ENCODE measurements around the gene RAP2C.

RAP2C gene

DNA sequence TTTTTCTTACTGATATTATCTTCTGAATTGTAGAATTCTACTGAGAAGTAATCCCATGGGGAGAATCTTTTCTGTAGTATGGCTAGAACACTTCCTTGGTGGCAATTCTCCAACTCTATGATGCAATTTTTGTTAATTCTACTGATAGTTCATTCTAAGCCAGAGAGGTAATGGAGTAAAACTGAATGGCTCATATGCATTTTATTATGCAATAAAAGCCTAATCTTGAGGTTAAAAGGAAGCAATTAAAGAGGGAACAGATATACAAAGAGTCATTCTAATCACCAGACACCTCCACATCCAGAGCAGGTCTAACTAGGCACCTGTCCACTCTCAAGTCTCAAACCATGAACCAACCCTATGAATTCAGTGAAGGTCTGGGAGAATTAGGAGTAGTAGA lies 9.7 kb downstream of the RAP2C start:
- Histone ChIP-seq H3K4me1 (ENCODE audit: control insufficient read depth in 1 of 2, insufficient read depth in 2 of 2, low read length in 2 of 2) (peaks cover 0 to 2% of the 10 kb centered on the region in 2 experiments), H2BK120ac (ENCODE audit: insufficient read depth, low read length, poor library complexity) (no peak overlapping the region), H3K4me3 (ENCODE audit: low read depth, low read length) (no peak overlapping the region), H3K36me3 (ENCODE audit: control insufficient read depth in 1 of 2, insufficient read depth in 2 of 2, low read length in 2 of 2) (peaks cover 0 to 4% of the 10 kb centered on the region in 2 experiments), H3K79me1 (ENCODE audit: low read length) (no peaks in the 10 kb centered on the region), H3K9me3 (ENCODE audit: insufficient read depth, low read depth, low read length) (no peaks in the 10 kb centered on the region), H3K4ac (ENCODE audit: low read depth, low read length) (no peak overlapping the region), H2BK5ac (ENCODE audit: low read depth, low read length, poor library complexity) (no peak overlapping the region), H3K14ac (ENCODE audit: low read length) (no peak overlapping the region), H4K12ac (ENCODE audit: low read depth, low read length) (no peak overlapping the region), H3K79me2 (ENCODE audit: control insufficient read depth, insufficient read depth, low read length, poor library complexity) (no peaks in the 10 kb centered on the region), H4K91ac (ENCODE audit: low read depth, low read length) (no peak overlapping the region), H3K23ac (ENCODE audit: low read length) (no peak overlapping the region), H3K4me2 (ENCODE audit: low read length) (no peak overlapping the region), H3K18ac (ENCODE audit: low read length) (no peak overlapping the region), H2AFZ (ENCODE audit: insufficient read depth, low read length, poor library complexity) (no peak overlapping the region), H3K27me3 (ENCODE audit: insufficient read depth, low read length) (no peaks in the 10 kb centered on the region), H3K9ac (ENCODE audit: low read length) (no peak overlapping the region), H3K27ac (ENCODE audit: low read depth, low read length) (no peak overlapping the region), H2BK12ac (ENCODE audit: low read length) (no peak overlapping the region), H2AK5ac (ENCODE audit: low read length) (no peak overlapping the region), H4K8ac (ENCODE audit: low read depth, low read length) (no peak overlapping the region)
- DNase-seq, result no peak

DNA sequence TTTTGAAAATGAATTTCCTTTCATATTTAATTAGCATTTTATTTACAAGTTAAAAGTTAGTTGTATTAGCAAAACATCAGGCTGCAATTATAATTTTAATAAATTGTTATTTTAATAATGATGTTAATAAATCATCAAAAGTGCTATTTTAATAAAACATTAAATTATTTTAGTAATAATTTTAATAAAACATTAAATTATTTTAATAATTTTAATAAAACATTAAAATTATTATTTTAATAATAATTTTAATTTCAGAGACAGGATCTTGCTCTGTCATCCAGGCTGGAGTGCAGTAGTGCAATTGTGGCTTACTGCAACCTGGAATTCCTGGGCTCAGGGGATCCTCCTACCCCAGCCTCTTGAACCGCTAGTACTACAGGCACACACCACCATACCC lies 10.8 kb downstream of the RAP2C start:
- Histone ChIP-seq H2BK5ac (ENCODE audit: low read depth, low read length, poor library complexity) (no peak overlapping the region), H2AK5ac (ENCODE audit: low read length) (no peak overlapping the region), H3K14ac (ENCODE audit: low read length) (no peak overlapping the region), H3K27me3 (ENCODE audit: insufficient read depth, low read length) (no peaks in the 10 kb centered on the region), H3K4me2 (ENCODE audit: low read length) (no peak overlapping the region), H3K4me1 (ENCODE audit: control insufficient read depth in 1 of 2, insufficient read depth in 2 of 2, low read length in 2 of 2) (peaks cover 0 to 2% of the 10 kb centered on the region in 2 experiments), H3K27ac (ENCODE audit: low read depth, low read length) (no peak overlapping the region), H3K79me2 (ENCODE audit: control insufficient read depth, insufficient read depth, low read length, poor library complexity) (no peaks in the 10 kb centered on the region), H3K9ac (ENCODE audit: low read length) (no peak overlapping the region), H4K12ac (ENCODE audit: low read depth, low read length) (no peak overlapping the region), H2BK12ac (ENCODE audit: low read length) (no peak overlapping the region), H3K4me3 (ENCODE audit: low read depth, low read length) (no peak overlapping the region), H4K91ac (ENCODE audit: low read depth, low read length) (no peak overlapping the region), H4K8ac (ENCODE audit: low read depth, low read length) (no peak overlapping the region), H3K23ac (ENCODE audit: low read length) (no peak overlapping the region), H3K18ac (ENCODE audit: low read length) (no peak overlapping the region), H3K9me3 (ENCODE audit: insufficient read depth, low read depth, low read length) (no peaks in the 10 kb centered on the region), H3K4ac (ENCODE audit: low read depth, low read length) (no peak overlapping the region), H2AFZ (ENCODE audit: insufficient read depth, low read length, poor library complexity) (no peak overlapping the region), H3K79me1 (ENCODE audit: low read length) (no peaks in the 10 kb centered on the region), H3K36me3 (ENCODE audit: control insufficient read depth in 1 of 2, insufficient read depth in 2 of 2, low read length in 2 of 2) (peaks cover 0 to 2% of the 10 kb centered on the region in 2 experiments), H2BK120ac (ENCODE audit: insufficient read depth, low read length, poor library complexity) (no peak overlapping the region)
- WGBS (ENCODE audit: extremely low coverage, insufficient coverage, insufficient read length), result no CpG with 5 or more reads among the region's 1 CpG
- DNase-seq, result no peak

DNA sequence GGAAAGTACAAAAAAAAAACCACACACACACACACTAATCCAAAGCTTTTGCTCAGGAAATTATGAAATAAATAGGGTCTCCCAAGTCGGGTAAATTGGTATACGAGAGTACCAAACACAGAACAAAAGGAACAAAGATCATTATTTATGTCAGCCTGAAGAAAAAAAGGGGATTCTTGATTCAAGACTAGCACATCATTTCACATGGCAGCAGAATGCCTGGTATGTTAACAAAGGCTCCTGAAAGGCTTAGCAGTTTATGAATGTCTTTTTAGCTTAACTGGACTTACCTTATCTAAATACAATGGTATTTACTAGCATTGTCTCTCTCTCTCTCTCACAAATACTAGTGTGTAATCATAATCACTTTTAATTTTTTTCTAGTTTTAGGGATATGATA lies 11.3 kb downstream of the RAP2C start:
- no peak overlapping the region for H4K8ac ChIP-seq (ENCODE audit: low read depth, low read length)
- no peak overlapping the region for H3K4ac ChIP-seq (ENCODE audit: low read depth, low read length)
- H3K14ac ChIP-seq (ENCODE audit: low read length), result no peak overlapping the region
- no peak overlapping the region for H2BK5ac ChIP-seq (ENCODE audit: low read depth, low read length, poor library complexity)
- DNase-seq, result no peak
- WGBS (ENCODE audit: extremely low coverage, insufficient coverage, insufficient read length), result no CpG with 5 or more reads among the region's 2 CpGs
- H2BK12ac ChIP-seq (ENCODE audit: low read length), result no peak overlapping the region
- H4K12ac ChIP-seq (ENCODE audit: low read depth, low read length), result no peak overlapping the region
- no peak overlapping the region for H3K4me2 ChIP-seq (ENCODE audit: low read length)
- H3K4me3 ChIP-seq (ENCODE audit: low read depth, low read length), result no peak overlapping the region
- no peaks in the 10 kb centered on the region for H3K27me3 ChIP-seq (ENCODE audit: insufficient read depth, low read length)
- no peak overlapping the region for H2AFZ ChIP-seq (ENCODE audit: insufficient read depth, low read length, poor library complexity)
- no peak overlapping the region for H3K9ac ChIP-seq (ENCODE audit: low read length)
- no peak overlapping the region for H2BK120ac ChIP-seq (ENCODE audit: insufficient read depth, low read length, poor library complexity)
- H3K27ac ChIP-seq (ENCODE audit: low read depth, low read length), result no peak overlapping the region
- no peak overlapping the region for H3K18ac ChIP-seq (ENCODE audit: low read length)
- no peaks in the 10 kb centered on the region for H3K79me2 ChIP-seq (ENCODE audit: control insufficient read depth, insufficient read depth, low read length, poor library complexity)
- no peaks in the 10 kb centered on the region for H3K79me1 ChIP-seq (ENCODE audit: low read length)
- H2AK5ac ChIP-seq (ENCODE audit: low read length), result no peak overlapping the region
- no peaks in the 10 kb centered on the region for H3K9me3 ChIP-seq (ENCODE audit: insufficient read depth, low read depth, low read length)
- no peak overlapping the region for H4K91ac ChIP-seq (ENCODE audit: low read depth, low read length)
- peaks cover 0 to 2% of the 10 kb centered on the region in 2 experiments for H3K4me1 ChIP-seq (ENCODE audit: control insufficient read depth in 1 of 2, insufficient read depth in 2 of 2, low read length in 2 of 2)
- peaks cover 0 to 1% of the 10 kb centered on the region in 2 experiments for H3K36me3 ChIP-seq (ENCODE audit: control insufficient read depth in 1 of 2, insufficient read depth in 2 of 2, low read length in 2 of 2)
- no peak overlapping the region for H3K23ac ChIP-seq (ENCODE audit: low read length)

- H3K36me3 ChIP-seq (ENCODE audit: control insufficient read depth in 1 of 2, insufficient read depth in 2 of 2, low read length in 2 of 2), result no peaks in the 10 kb centered on the region
- H3K79me2 ChIP-seq (ENCODE audit: control insufficient read depth, insufficient read depth, low read length, poor library complexity), result no peaks in the 10 kb centered on the region
- H3K4me3 ChIP-seq (ENCODE audit: low read depth, low read length), result no peak overlapping the region
- no peak overlapping the region for H3K18ac ChIP-seq (ENCODE audit: low read length)
- no peak overlapping the region for H3K27ac ChIP-seq (ENCODE audit: low read depth, low read length)
- H2BK120ac ChIP-seq (ENCODE audit: insufficient read depth, low read length, poor library complexity), result no peak overlapping the region
- H2BK12ac ChIP-seq (ENCODE audit: low read length), result no peak overlapping the region
- no peak overlapping the region for H3K4me2 ChIP-seq (ENCODE audit: low read length)
- H4K12ac ChIP-seq (ENCODE audit: low read depth, low read length), result no peak overlapping the region
- H2AK5ac ChIP-seq (ENCODE audit: low read length), result no peak overlapping the region
- no peak overlapping the region for H3K9ac ChIP-seq (ENCODE audit: low read length)
- no peaks in the 10 kb centered on the region for H3K27me3 ChIP-seq (ENCODE audit: insufficient read depth, low read length)
- H3K14ac ChIP-seq (ENCODE audit: low read length), result no peak overlapping the region
- peaks cover 0 to 2% of the 10 kb centered on the region in 2 experiments for H3K4me1 ChIP-seq (ENCODE audit: control insufficient read depth in 1 of 2, insufficient read depth in 2 of 2, low read length in 2 of 2)
- DNase-seq, result no peak
- H3K79me1 ChIP-seq (ENCODE audit: low read length), result no peaks in the 10 kb centered on the region
- WGBS (ENCODE audit: extremely low coverage, insufficient coverage, insufficient read length), result no CpG with 5 or more reads among the region's 5 CpGs
- H4K8ac ChIP-seq (ENCODE audit: low read depth, low read length), result no peak overlapping the region
- H3K4ac ChIP-seq (ENCODE audit: low read depth, low read length), result no peak overlapping the region
- no peak overlapping the region for H2AFZ ChIP-seq (ENCODE audit: insufficient read depth, low read length, poor library complexity)
- no peak overlapping the region for H4K91ac ChIP-seq (ENCODE audit: low read depth, low read length)
- H3K23ac ChIP-seq (ENCODE audit: low read length), result no peak overlapping the region
- H2BK5ac ChIP-seq (ENCODE audit: low read depth, low read length, poor library complexity), result no peak overlapping the region
- H3K9me3 ChIP-seq (ENCODE audit: insufficient read depth, low read depth, low read length), result no peaks in the 10 kb centered on the region
Measured at GRCh38 chrX:132206259-132206658, 13.0 kb downstream of the RAP2C start.

Measured in trophoblast cell (in vitro differentiated cells and primary cell).